Suprapubic skin (tissue), 4 donors: ENCODE data around the gene MAT2B.

Source experiments
- EP300 ChIP-seq: sonication (generic); formaldehyde crosslinking; IDR thresholded peaks from one replicate; pipeline ENCODE4 v1.6.1; 2017; ENCODE audit warnings: antibody characterized with exemption
- POLR2A ChIP-seq, 2 donors: fragments of 450-650 bp; IDR thresholded peaks; one replicate each; pipeline ENCODE4 v1.6.1; 2017; ENCODE audit warnings: antibody characterized with exemption in 2 of 2, mild to moderate bottlenecking in 2 of 2, moderate library complexity in 2 of 2
- POLR2AphosphoS5 ChIP-seq, 3 donors: sonication (generic); formaldehyde crosslinking; IDR thresholded peaks; one replicate each; pipeline ENCODE4 v1.6.1; 2017; ENCODE audit warnings: antibody characterized with exemption in 3 of 3
- TF ChIP-seq, protein P1 (sequence below), 2 donors: fragments of 200-600 bp in 1 of 2; fragments of 450-650 bp in 1 of 2; sonication (generic) in 1 of 2; IDR thresholded peaks; one replicate each; pipeline ENCODE4 v1.5.1; 2016 to 2019; ENCODE audit warnings: antibody characterized with exemption in 2 of 2, mild to moderate bottlenecking in 1 of 2, moderate library complexity in 1 of 2

- TF ChIP-seq, protein P1, sequence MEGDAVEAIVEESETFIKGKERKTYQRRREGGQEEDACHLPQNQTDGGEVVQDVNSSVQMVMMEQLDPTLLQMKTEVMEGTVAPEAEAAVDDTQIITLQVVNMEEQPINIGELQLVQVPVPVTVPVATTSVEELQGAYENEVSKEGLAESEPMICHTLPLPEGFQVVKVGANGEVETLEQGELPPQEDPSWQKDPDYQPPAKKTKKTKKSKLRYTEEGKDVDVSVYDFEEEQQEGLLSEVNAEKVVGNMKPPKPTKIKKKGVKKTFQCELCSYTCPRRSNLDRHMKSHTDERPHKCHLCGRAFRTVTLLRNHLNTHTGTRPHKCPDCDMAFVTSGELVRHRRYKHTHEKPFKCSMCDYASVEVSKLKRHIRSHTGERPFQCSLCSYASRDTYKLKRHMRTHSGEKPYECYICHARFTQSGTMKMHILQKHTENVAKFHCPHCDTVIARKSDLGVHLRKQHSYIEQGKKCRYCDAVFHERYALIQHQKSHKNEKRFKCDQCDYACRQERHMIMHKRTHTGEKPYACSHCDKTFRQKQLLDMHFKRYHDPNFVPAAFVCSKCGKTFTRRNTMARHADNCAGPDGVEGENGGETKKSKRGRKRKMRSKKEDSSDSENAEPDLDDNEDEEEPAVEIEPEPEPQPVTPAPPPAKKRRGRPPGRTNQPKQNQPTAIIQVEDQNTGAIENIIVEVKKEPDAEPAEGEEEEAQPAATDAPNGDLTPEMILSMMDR (IDR thresholded peaks at IDR 0.05) = no peak
- TF ChIP-seq POLR2A (IDR thresholded peaks at IDR 0.05) = no peak
- TF ChIP-seq POLR2AphosphoS5 (IDR thresholded peaks at IDR 0.05) = no peak
- no peak for TF ChIP-seq EP300
Measured at GRCh38 chr5:163456029-163456589, 49.3 kb upstream of the MAT2B start.
